Measurements from ENCODE around the gene SURF2. TPM values are rescaled to one million over a fixed set of nuclear protein-coding genes. Genes with fewer than 3 reads are reported as not detected.

The SURF2 gene
- total RNA-seq, 6 donors from 2014 or later: 18.1 to 31.5 (median 21.7) TPM

DNA sequence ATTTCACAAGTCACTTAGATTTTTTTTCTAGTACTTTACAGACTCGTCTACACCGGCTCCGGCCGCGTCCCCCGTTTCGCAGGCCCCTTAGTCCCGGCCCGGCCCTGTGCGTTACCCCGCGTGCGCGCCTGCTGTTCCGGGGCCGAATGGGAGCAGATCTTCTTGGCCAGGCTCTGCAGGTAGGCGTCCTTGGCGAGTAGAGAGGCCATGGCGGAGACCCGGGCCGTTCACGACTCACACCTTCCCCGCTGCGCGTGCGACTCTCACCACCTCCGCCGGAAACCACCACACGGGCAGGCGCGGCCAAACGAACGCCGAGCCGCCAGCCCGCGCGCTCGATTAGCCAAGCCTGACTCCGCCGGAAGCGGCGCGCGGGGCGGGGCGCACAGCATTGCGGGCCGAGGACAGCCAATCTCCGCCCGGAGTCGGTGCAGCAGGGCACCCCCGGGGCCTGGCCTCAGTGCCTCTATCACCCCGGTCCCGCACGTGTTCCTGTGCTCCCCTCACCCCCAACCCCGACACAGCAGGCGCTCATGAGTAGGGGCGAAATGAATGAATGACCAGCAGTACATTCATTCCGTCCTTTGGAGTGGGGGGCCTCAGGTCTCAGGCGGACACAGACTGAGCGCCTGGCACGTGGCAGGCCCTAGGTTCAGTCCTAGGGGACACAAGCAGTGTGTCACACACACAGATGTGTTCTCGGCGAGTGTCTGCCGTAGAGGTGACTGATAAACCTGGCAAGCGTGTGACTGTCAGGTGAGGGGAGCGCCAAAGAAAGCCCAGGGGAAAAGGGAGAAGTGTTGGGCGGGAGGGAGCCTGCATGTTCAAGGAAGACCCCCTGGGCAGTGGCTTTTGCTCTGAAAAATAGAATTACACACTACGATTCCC is 20.2 kb upstream of the SURF2 start, which contains the start of gene SURF6:
SURF6 (minus strand) TSS at position 265 of the 888 bp plus-strand sequence; CDS start at position 209, 56 bp downstream.
- Histone ChIP-seq H3K4me3 (peak within 1 kb of the TSS; percentile 90 to 98 (median 93)), H3K4me1 (peaks cover 21 to 47% (median 24%) of the 10 kb centered on the region in 4 donors), H3K9me3 (no peaks in the 10 kb centered on the region), H3K27me3 (no peaks in the 10 kb centered on the region), H3K36me3 (peaks cover 22 to 58% (median 40%) of the 10 kb centered on the region in 4 donors), H3K27ac (peak within 1 kb of the TSS; percentile 50 to 84 (median 74))
- ATAC-seq (ENCODE audit: low FRiP score in 2 of 2) (peak; percentile 96 to 98), DNase-seq (peak; percentile 93 to 99)
- TF ChIP-seq POLR2A (IDR thresholded peaks at IDR 0.05) (peak in 1 of 4 donors; percentile 74), EP300 (IDR thresholded peaks at IDR 0.05) (peak in 1 of 4 donors; percentile 50), POLR2AphosphoS5 (IDR thresholded peaks at IDR 0.05) (peak; percentile 89 to 94)
- TF ChIP-seq, protein P1, sequence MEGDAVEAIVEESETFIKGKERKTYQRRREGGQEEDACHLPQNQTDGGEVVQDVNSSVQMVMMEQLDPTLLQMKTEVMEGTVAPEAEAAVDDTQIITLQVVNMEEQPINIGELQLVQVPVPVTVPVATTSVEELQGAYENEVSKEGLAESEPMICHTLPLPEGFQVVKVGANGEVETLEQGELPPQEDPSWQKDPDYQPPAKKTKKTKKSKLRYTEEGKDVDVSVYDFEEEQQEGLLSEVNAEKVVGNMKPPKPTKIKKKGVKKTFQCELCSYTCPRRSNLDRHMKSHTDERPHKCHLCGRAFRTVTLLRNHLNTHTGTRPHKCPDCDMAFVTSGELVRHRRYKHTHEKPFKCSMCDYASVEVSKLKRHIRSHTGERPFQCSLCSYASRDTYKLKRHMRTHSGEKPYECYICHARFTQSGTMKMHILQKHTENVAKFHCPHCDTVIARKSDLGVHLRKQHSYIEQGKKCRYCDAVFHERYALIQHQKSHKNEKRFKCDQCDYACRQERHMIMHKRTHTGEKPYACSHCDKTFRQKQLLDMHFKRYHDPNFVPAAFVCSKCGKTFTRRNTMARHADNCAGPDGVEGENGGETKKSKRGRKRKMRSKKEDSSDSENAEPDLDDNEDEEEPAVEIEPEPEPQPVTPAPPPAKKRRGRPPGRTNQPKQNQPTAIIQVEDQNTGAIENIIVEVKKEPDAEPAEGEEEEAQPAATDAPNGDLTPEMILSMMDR (IDR thresholded peaks at IDR 0.05): peak in 2 of 6 experiments; percentile 21 to 45
- WGBS, 2 donors: 7 to 14% methylated on average over 24 to 47 of the region's 70 CpGs

DNA sequence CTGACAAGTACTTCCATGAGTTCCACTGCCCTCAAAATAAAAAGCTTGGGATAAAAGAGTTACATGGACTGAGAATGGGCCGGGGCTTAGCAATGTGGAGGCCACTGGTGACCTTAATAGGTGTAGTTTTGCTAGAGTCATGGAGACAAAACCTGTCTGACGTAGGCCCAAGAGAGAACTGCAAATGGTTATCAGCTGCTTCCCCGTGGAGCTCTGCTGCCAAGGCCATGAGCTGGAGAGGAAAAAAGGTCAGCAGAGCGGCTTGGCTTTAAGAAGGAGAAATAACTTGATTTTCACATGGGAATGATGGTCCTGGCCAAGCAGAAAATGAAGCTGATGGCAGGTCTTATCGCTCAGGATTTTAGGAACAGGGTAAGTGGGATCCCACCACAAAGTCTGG is 16.7 kb upstream of the SURF2 start:
- DNase-seq: no peak
- H3K27me3 ChIP-seq: no peaks in the 10 kb centered on the region
- peaks cover 13 to 44% (median 19%) of the 10 kb centered on the region in 4 donors for H3K4me1 ChIP-seq
- H3K36me3 ChIP-seq: peaks cover 4 to 60% (median 38%) of the 10 kb centered on the region in 4 donors
- no peak overlapping the region for H3K4me3 ChIP-seq
- 80 to 82% methylated on average over 5 of the region's 5 CpGs for WGBS, 2 donors
- no peak overlapping the region for H3K27ac ChIP-seq
- no peaks in the 10 kb centered on the region for H3K9me3 ChIP-seq
- TF ChIP-seq POLR2AphosphoS5 (IDR thresholded peaks at IDR 0.05) (no peak), POLR2A (IDR thresholded peaks at IDR 0.05) (no peak), EP300 (IDR thresholded peaks at IDR 0.05) (no peak)
- TF ChIP-seq, protein P1 (IDR thresholded peaks at IDR 0.05): no peak
- no peak for ATAC-seq (ENCODE audit: low FRiP score in 2 of 2)

DNA sequence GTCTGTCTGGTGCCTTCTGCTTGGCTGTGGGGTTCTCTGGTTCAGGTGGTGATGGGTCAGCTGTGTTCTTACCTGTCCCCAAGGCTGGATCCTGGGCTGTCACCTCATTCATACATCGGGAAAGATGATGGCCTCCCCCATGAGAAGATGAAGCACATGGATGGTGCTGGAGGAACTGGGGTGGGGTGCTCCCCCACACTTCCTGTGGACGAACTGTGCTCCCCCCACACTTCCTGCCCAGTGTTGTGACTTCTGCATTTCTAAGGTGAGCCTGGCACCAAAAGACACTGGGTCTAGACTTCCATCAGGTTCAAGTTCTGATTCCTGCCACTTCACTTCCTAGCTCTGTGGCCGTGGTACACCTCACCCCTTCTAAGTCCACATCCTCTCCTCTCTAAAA is 16.1 kb upstream of the SURF2 start:
- H3K4me3 ChIP-seq: peak overlapping the region in 1 of 4 donors; percentile 10
- no peaks in the 10 kb centered on the region for H3K27me3 ChIP-seq
- peaks cover 4 to 66% (median 42%) of the 10 kb centered on the region in 4 donors for H3K36me3 ChIP-seq
- ATAC-seq (ENCODE audit: low FRiP score in 2 of 2) (no peak), DNase-seq (no peak)
- peaks cover 7 to 38% (median 13%) of the 10 kb centered on the region in 4 donors for H3K4me1 ChIP-seq
- 39 to 57% methylated on average over 3 of the region's 3 CpGs for WGBS, 2 donors
- no peaks in the 10 kb centered on the region for H3K9me3 ChIP-seq
- TF ChIP-seq POLR2A (IDR thresholded peaks at IDR 0.05) (no peak), POLR2AphosphoS5 (IDR thresholded peaks at IDR 0.05) (no peak), EP300 (IDR thresholded peaks at IDR 0.05) (no peak)
- TF ChIP-seq, protein P1 (IDR thresholded peaks at IDR 0.05): no peak
- H3K27ac ChIP-seq: peak overlapping the region in 3 of 4 donors; percentile 33 to 59 (median 47)

DNA sequence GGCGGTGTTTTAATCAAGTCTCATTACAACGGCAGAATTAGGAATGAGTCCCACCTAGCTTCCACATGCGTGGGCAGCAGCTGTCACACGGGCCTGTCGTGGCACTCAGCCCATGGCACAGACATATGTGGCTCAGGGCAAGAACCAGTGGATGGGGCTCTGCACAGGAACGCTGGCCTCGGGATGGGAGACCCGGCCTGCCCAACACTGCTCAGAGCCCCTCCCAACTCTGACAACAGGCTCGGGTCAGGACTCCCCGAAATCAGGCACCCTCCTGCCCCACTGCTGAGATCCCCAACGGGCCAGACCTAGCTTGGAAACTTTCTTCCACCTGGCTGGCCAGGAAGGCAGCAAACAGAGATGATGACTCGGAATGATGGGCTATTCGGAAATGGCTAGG is 15.4 kb upstream of the SURF2 start:
- DNase-seq: peak in 1 of 2 donors; percentile 38
- ATAC-seq (ENCODE audit: low FRiP score in 2 of 2): no peak
- Histone ChIP-seq H3K27ac (peak overlapping the region in 3 of 4 donors; percentile 33 to 59 (median 47)), H3K36me3 (peaks cover 4 to 72% (median 47%) of the 10 kb centered on the region in 4 donors), H3K9me3 (no peaks in the 10 kb centered on the region), H3K4me3 (peak overlapping the region in 1 of 4 donors; percentile 10), H3K27me3 (no peaks in the 10 kb centered on the region), H3K4me1 (peaks cover 4 to 34% (median 11%) of the 10 kb centered on the region in 4 donors)
- TF ChIP-seq, protein P1 (IDR thresholded peaks at IDR 0.05): no peak
- no peak for TF ChIP-seq POLR2AphosphoS5 (IDR thresholded peaks at IDR 0.05)
- TF ChIP-seq EP300 (IDR thresholded peaks at IDR 0.05): no peak
- 69 to 83% methylated on average over 6 to 13 of the region's 13 CpGs for WGBS, 2 donors

All from upper lobe of left lung (tissue), 6 donors.